GM19240 (cell line): Measurements from ENCODE around the gene MACROD2.

ENCODE experiments used
- DNase-seq: peaks from one replicate; pipeline ENCODE4 v3.0.0; 2011; ENCODE audit warnings: low spot score; ENCODE audit not compliant: insufficient read length

MACROD2 gene

DNA sequence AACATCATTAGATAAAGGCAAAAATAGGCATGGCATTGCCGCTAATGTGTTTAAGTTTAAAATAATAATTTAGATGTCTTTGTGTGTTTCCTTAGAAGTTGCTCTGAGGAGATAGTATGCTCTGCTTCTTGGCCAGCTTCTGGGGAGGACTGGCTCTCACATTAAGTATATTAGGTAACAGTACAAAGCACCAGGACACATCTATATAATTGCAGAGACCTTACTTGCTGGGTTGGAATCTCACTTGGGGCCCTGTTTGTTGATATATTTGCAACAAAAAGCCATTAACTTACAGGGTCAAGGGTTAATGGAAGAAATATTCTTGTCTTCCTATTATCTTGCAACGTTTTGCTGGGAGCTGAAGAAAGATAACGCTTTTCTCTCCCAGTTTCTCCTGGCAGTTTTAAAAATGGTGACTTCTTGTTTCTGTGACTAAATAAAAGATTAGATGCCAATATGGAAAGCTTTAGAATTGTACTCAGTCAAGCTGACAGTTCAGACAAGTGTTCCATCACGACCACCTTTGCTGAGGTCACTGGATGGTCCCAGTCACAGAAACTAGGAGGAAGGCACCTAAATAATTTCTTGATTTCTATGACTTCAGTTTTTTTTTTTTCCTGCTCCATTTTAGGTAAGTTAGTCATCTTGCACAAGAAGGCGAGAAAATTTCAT, 804.4 kb downstream of the MACROD2 start:
- no peak for DNase-seq

GRCh38 chr20:14800707-14801425, 805.5 kb downstream of the MACROD2 start:
- DNase-seq, result no peak

DNA sequence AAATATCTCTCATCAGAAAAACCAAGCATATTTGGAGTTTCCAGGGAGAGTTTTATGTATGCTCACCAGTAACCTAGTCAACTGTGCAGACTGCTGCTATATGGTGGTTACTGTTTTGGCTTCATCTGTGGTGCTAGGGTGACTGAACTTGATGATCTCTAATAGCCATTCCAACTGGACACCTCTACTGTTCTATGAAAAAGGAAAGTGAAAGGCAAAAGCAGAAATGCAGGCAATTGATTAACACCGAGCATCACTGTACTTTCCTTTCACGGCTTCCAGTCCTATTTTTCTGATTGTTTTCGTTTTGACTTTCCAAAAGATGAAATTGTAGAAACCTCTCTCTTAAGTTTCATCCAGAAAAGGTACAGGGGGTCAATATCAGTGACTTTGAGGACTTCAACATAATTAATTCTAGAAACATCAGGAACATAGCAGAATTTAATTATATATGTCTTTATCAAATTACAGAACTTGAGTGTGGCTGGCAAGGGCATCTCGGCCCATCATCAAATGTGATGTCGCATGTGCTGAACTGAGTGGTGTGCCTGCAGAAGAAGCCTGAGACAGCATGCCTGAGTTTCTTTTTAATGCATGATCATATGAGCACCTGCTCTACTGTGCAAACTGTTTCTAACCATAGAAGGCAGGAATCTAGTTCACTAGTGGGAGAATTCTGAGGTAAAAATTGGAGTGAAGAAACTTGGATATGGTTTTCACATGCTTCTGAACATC, 806.4 kb downstream of the MACROD2 start:
- DNase-seq, result no peak

DNA sequence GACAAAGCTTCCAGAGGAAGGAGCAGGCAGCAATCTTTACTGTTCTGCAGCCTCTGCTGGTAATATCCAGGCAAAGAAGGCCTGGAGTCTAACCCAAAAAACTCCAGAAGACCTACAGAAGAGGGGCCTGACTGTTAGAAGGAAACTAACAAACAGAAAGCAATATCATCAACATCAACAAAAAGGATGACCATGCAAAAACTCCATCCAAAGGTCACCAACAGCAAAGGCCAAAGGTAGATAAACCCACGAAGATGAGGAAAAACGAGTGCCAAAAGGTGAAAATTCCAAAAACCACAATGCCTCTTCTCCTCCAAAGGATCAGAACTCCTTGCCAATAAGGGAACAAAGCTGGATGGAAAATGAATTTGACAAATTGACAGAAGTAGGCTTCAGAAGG, 811.9 kb downstream of the MACROD2 start:
- DNase-seq, result no peak

DNA sequence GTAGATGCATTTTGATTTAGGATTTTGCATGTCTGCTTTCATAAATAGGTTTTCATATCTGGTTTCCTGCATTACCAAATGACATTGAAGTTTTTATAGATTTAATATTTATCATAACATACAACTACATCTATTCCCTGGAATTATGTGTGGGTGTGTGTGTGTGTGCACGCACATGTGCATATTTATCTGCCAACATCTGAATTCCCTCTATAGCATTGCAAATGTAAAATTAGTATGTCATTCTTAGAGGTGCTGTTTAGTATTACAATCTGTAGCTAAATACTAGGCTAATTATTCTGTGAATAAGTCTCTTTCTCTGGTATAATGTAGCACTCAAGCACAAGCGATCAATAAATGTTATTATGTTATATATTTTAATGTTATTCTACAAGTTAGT, 820.0 kb downstream of the MACROD2 start:
- no peak for DNase-seq

- DNase-seq, result no peak
These were observed 821.2 kb downstream of the MACROD2 start for GRCh38 chr20:14816471-14816870.

- DNase-seq, result no peak
These were observed 821.8 kb downstream of the MACROD2 start for GRCh38 chr20:14817101-14817500.

DNA sequence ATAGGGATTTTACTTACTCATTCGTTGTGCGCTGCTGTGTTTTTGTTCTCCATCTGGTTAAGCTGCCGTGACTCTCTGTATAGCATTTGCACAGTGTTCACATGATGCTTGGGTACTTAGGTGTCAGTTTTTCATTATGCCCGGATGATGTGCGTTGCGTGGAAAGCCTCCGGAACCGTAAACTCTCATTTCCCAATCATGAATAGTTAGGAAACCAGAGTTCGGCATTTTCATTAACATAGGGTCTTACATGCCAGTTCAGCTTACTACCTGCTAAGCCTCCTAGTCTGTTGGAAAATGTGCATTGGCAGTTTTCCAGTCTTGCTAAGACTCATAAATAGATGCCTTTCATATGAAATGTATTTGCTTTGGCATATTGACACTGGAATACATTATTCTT, 825.5 kb downstream of the MACROD2 start:
- DNase-seq, result no peak

GRCh38 chr20:14821251-14821650, 825.9 kb downstream of the MACROD2 start:
- no peak for DNase-seq

GRCh38 chr20:14824996-14825395, 829.7 kb downstream of the MACROD2 start:
- no peak for DNase-seq

DNA sequence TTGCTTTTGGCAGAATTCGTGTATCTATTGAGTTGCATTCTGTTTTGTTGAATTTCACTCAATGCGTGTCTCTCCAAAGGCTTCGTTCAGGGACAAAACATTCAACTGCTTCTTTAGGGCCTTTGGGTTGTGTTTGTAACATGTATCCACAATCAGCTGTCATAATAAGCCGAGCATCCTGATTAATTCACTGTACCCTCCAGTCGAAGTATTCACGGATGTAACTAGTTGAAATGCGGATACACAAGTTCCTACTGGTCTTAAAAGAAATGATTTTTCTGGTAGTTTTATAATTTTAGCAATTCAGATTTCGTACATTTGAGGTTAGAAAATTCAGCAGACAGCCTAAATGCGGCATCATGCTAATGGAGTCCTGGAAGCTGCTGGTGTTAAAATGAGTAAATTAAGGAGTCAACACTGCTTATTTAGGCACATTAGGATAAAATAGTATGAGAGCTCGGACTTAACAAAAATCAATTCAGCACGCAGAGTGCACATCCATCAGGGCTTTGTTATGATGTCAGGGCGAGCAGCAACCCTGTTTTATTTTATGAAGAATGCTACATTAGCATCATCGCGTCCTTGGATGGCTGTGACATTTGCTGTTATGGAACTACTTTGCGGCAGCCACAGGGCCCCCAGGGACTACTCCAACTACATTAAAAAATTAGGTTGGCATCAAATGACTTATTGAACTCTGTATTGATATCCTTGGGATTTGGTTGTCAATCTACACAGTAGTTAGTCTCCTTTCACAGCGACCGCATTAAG, 831.4 kb downstream of the MACROD2 start:
- DNase-seq, result no peak

GRCh38 chr20:14828459-14828858, 833.1 kb downstream of the MACROD2 start:
- DNase-seq, result no peak

GRCh38 chr20:14829906-14830305, 834.6 kb downstream of the MACROD2 start:
- DNase-seq, result no peak

DNA sequence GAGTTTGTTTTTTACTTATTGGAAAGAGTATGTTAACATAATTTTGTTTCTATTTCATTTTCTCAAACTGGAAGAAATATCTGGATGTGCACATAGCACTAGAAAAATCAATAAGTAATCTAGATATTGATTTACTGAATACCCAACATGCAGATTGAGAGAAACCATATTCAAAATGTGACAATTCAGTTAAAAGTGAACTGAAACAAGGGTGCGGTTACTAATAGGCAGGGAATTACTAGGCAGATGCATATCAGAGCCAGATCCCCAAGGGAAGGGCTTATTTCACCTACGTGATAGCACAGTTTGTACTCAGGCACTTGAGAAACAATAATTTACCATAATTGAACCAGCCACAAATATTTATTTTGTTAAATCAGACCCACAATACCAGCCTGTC, 835.1 kb downstream of the MACROD2 start:
- no peak for DNase-seq

DNA sequence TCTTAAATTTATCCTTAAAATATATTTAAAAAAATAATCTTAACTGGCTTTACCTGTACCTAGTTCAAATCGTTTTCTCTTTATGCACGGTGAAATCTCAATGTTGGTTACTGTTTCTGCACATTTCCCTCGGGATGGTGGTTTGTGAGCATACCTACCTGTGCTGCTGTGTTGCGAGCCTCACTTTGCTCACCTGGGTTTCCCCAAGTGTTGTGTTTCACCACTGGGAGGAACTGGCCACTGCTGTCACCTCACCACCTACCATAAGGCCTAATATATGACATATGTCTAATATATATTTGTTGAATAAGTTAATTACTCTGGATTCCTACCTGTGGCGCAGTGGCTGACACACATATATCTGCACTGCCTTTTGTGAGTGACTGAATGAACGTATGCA, 835.6 kb downstream of the MACROD2 start:
- no peak for DNase-seq

DNA sequence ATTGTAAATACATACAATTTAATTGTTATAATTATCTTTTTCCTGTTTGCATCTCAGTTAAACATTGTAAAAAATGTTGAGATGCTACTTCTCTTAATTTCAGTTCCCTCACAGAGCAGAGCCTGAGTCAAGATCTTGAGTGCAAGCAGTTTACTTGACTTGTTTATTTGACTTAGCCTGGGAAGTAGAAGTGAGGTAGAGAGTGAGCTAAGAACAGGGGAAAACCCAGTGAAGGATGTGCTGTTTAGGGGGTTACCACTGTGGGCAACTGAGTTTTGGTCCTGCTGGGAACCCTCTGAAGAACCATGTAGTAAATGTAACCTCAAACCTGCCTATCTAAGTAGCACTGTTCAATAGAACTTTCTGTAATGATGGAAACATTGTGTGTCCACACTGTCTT, 837.3 kb downstream of the MACROD2 start:
- no peak for DNase-seq

GRCh38 chr20:14838663-14839628, 843.6 kb downstream of the MACROD2 start:
- DNase-seq, result no peak

- DNase-seq, result no peak
These were observed 850.2 kb downstream of the MACROD2 start for GRCh38 chr20:14845199-14846160.

DNA sequence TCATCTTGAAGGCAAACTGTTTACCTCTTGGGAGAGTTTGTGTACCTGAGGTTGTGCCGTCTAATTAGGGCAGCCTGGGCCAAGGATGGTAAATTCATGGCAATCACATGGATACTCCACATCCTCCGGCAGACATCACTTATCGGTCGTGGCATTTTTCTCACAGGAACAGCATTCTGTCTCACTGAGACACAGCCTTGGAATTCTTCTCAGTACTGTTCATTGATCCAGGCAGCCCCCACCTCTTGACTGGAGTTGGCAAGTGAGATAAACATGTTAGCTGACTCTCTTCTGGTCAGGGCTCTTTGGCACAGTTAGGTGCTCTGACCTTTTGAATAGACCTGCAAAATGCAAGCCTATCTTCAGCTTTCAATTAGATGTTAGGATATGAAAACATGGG, 853.5 kb downstream of the MACROD2 start:
- no peak for DNase-seq
